ENCODE data around the gene KRT74.

Gene KRT74

DNA sequence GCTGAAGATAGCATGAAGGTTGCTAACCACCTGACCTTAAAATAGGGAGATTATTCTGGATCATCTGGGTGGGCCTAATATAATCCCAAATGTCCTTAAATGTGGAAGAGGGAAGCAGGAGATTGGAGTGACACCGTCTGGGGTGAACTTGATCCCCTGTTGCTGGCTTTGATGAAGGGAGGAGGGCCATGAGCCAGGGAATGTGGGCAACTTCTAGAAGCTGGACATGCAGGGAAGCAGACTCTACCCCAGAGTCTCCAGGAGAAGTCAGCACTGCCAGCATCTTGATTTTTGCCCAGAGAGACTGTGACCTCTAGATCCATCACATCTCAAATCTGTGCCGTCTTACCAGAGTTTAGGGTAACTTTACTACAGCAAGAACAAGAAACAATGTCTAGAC lies 44.2 kb downstream of the KRT74 start:
- H3K27ac ChIP-seq = no peak overlapping the region
- TF ChIP-seq, protein P1, sequence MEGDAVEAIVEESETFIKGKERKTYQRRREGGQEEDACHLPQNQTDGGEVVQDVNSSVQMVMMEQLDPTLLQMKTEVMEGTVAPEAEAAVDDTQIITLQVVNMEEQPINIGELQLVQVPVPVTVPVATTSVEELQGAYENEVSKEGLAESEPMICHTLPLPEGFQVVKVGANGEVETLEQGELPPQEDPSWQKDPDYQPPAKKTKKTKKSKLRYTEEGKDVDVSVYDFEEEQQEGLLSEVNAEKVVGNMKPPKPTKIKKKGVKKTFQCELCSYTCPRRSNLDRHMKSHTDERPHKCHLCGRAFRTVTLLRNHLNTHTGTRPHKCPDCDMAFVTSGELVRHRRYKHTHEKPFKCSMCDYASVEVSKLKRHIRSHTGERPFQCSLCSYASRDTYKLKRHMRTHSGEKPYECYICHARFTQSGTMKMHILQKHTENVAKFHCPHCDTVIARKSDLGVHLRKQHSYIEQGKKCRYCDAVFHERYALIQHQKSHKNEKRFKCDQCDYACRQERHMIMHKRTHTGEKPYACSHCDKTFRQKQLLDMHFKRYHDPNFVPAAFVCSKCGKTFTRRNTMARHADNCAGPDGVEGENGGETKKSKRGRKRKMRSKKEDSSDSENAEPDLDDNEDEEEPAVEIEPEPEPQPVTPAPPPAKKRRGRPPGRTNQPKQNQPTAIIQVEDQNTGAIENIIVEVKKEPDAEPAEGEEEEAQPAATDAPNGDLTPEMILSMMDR (IDR thresholded peaks at IDR 0.05) = no peak
- H3K27me3 ChIP-seq = peaks cover 4% of the 10 kb centered on the region
- no peak overlapping the region for H3K4me3 ChIP-seq (ENCODE audit: low read depth in 1 of 2, low read length in 1 of 2)
- H3K4me1 ChIP-seq (ENCODE audit: control insufficient read depth in 1 of 2, insufficient read depth in 1 of 2, low read depth in 1 of 2, low read length in 1 of 2) = no peaks in the 10 kb centered on the region
- H3K9me3 ChIP-seq = no peaks in the 10 kb centered on the region
- no peaks in the 10 kb centered on the region for H3K36me3 ChIP-seq

DNA sequence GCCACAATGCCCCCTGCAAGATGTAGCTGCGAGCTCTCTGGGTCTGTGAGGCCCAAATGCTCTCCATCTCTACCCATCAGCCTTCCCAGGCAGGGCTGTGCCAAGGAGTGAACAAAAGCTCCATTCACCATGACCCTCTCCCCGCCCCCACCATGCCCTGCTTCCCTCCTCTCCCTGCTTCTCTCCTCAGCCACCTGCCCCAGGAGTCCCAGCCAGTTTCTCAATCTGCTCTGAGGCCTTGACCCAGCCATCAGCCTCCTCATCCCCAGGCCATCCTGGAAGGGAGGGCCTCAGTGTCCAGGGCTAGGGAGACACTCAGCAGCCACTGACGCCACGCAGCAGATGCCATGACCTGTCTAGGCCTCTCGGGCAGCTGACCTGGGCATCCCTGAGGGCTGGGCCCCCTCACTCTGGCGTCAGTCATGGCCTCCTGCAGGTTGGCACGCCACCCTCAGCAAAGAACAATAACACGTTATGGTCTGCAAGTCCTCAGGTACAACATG lies 45.0 kb downstream of the KRT74 start:
- Histone ChIP-seq H3K4me1 (ENCODE audit: control insufficient read depth in 1 of 2, insufficient read depth in 1 of 2, low read depth in 1 of 2, low read length in 1 of 2) (no peaks in the 10 kb centered on the region), H3K27ac (no peak overlapping the region), H3K36me3 (no peaks in the 10 kb centered on the region), H3K4me3 (ENCODE audit: low read depth in 1 of 2, low read length in 1 of 2) (no peak overlapping the region), H3K9me3 (no peaks in the 10 kb centered on the region), H3K27me3 (peaks cover 4% of the 10 kb centered on the region)
- TF ChIP-seq, protein P1 (IDR thresholded peaks at IDR 0.05) = no peak

DNA sequence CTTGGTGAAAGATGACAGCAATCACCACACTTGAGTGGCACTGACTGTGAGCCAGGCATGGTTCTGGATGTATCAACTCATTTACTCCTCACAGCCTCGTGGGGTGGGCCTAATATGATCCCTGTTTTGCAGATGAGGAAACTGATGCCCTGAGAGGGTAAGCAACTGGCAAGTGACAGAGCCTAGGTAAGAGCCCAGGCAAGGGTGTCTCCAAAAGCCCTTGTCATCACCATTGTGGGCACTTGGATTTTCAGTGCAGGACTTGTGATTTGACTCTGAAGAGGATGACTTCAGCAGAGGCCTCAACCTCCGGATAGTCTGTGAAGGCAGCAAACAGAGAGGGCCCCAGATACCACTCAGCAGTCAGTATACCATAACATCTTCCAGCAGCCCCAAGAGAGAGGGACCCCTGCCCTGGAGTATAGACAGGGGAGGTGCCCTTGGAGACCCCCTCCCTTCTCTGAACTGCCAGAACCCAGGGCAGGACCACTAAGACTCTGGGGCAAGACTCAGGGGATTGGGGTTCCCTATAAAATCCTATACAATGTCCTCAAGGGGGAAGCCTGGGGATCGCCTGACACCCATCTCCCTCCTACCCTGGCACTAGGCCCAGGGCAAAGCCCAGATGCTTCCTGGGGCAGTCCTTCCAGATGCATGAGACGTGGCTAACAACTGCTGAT lies 46.4 kb downstream of the KRT74 start:
- Histone ChIP-seq H3K36me3 (no peaks in the 10 kb centered on the region), H3K4me1 (ENCODE audit: control insufficient read depth in 1 of 2, insufficient read depth in 1 of 2, low read depth in 1 of 2, low read length in 1 of 2) (no peaks in the 10 kb centered on the region), H3K27me3 (peaks cover 4% of the 10 kb centered on the region), H3K9me3 (no peaks in the 10 kb centered on the region), H3K4me3 (ENCODE audit: low read depth in 1 of 2, low read length in 1 of 2) (no peak overlapping the region), H3K27ac (no peak overlapping the region)
- TF ChIP-seq, protein P1 (IDR thresholded peaks at IDR 0.05) = no peak

DNA sequence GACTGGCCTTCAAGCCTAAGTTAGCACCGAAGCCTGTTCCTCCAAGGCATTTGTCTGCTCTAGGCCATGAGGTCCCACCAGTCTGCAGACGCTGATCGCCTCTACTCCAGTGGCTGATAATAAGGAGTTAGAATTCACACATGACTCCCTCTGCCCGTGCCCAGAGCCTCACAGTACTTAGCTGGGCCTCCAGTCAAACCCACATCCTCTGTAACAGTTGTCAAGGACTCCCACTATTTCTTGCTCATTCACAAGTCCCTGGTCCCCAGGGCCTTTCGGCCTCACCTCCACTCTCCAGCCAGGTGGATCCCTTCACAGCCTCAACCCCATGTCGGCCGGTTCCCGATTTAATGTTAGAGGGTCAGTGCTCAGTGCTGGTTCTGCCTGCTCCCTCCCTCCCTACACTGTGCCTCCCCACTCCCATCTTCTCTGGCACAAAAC lies 47.1 kb downstream of the KRT74 start:
- no peaks in the 10 kb centered on the region for H3K36me3 ChIP-seq
- TF ChIP-seq, protein P1 (IDR thresholded peaks at IDR 0.05) = no peak
- H3K27ac ChIP-seq = no peak overlapping the region
- no peaks in the 10 kb centered on the region for H3K9me3 ChIP-seq
- no peaks in the 10 kb centered on the region for H3K4me1 ChIP-seq (ENCODE audit: control insufficient read depth in 1 of 2, insufficient read depth in 1 of 2, low read depth in 1 of 2, low read length in 1 of 2)
- H3K4me3 ChIP-seq (ENCODE audit: low read depth in 1 of 2, low read length in 1 of 2) = no peak overlapping the region
- H3K27me3 ChIP-seq = no peaks in the 10 kb centered on the region

DNA sequence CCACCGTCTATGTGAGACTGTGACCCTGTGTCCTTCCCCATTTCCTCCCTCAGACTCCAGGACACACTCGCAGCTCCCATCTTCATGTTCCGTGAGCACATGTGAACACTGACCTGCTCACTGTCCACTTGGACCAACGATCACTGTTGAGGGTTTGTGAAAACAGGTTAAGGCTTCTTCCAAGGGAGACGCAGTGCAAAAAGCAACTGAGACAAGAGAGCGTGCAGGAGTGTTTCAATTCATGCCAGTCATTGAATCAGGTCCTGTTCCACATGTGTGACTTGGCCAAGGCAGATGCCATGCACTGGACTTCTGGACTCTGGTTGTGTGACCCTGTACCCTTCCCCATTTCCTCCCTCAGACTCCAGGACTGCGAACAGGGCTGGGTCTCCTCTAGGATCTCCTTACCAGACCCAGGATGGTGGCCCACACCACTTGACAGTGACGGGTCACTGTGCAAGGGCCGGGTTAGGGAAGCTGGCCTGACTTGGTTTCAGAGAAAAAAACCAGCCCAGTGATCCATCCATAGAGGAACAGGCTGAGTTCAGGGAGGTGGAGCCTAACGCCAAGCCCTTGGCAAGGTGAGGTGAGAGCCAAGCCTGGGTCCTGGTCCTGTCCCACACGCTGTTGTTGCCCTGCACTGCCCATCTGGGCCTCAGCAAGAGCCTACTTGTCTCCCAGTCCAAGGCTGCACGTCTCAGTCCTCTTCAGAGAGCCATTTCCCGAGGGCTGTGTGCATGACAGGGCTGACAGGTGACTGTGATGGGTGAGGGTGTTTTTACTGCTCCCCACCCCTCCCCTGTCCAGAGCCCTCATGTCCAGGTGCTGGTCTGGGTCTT lies 47.8 kb downstream of the KRT74 start:
- Histone ChIP-seq H3K9me3 (no peaks in the 10 kb centered on the region), H3K36me3 (no peaks in the 10 kb centered on the region), H3K27ac (no peak overlapping the region), H3K27me3 (no peaks in the 10 kb centered on the region), H3K4me1 (ENCODE audit: control insufficient read depth in 1 of 2, insufficient read depth in 1 of 2, low read depth in 1 of 2, low read length in 1 of 2) (no peaks in the 10 kb centered on the region), H3K4me3 (ENCODE audit: low read depth in 1 of 2, low read length in 1 of 2) (no peak overlapping the region)
- TF ChIP-seq, protein P1 (IDR thresholded peaks at IDR 0.05) = no peak
